Thyroid gland (tissue), 4 donors: ENCODE results near the gene C2CD2. TPM values are rescaled to one million over a fixed set of nuclear protein-coding genes. Genes with fewer than 3 reads are reported as not detected.

Source experiments
- DNase-seq, 2 donors: peaks; one replicate each; pipeline ENCODE4 v3.0.0-alpha.2; 2019
- H3K27ac ChIP-seq, 3 donors: fragments of 200-600 bp; sonication (generic); 1 replicate in 2 of 3; 2 replicates in 1 of 3; pipeline ENCODE4 v1.5.1; 2016 to 2019; ENCODE audit warnings: mild to moderate bottlenecking in 1 of 3, moderate library complexity in 1 of 3
- H3K27me3 ChIP-seq: fragments of 200-600 bp; sonication (generic); one replicate; pipeline ENCODE4 v1.5.1; 2019
- H3K36me3 ChIP-seq, 2 donors: fragments of 200-600 bp; sonication (generic); one replicate each; pipeline ENCODE4 v1.5.1; 2016 to 2019
- H3K4me1 ChIP-seq, 2 donors: fragments of 200-600 bp; sonication (generic); one replicate each; pipeline ENCODE4 v1.5.1; 2017 to 2019
- H3K4me3 ChIP-seq, 3 donors: fragments of 200-600 bp; sonication (generic); replicated peaks in 1 of 3; 1 replicate in 2 of 3; 2 replicates in 1 of 3; pipeline ENCODE4 v1.5.1; 2016; ENCODE audit warnings: mild to moderate bottlenecking in 1 of 3
- H3K9me3 ChIP-seq: fragments of 200-600 bp; sonication (generic); one replicate; pipeline ENCODE4 v1.5.1; 2017
- CTCF ChIP-seq, 6 experiments: fragments of 200-600 bp in 3 of 6; fragments of 450-650 bp in 3 of 6; sonication (generic) in 3 of 6; IDR thresholded peaks; one replicate each; pipeline ENCODE4 v1.5.1; 2016 to 2019; ENCODE audit warnings: antibody characterized with exemption in 6 of 6, mild to moderate bottlenecking in 2 of 6, inconsistent platforms in 1 of 6, moderate library complexity in 1 of 6
- POLR2A ChIP-seq, 2 donors: fragments of 450-650 bp; IDR thresholded peaks; one replicate each; pipeline ENCODE4 v1.6.1; 2017; ENCODE audit warnings: antibody characterized with exemption in 2 of 2, mild to moderate bottlenecking in 2 of 2, moderate library complexity in 1 of 2
- WGBS, 2 donors: methylation state at CpG; one replicate each; pipeline ENCODE4 v1.1.5; 2017; 5-methylcytosine and 5-hydroxymethylcytosine counted together
- intact Hi-C: fragments of 100-400 bp; cut with DNase I; formaldehyde crosslinking; loops from one replicate; pipeline ENCODE4 v1.15.1; 2023
- total RNA-seq, 4 donors: library from RNA; depleted of rRNA; stranded (reverse); fragments of >200 nt; gene quantifications; one replicate each; pipeline ENCODE4 v1.2.3, GENCODE V29; 2016

C2CD2 gene
- total RNA-seq, 4 donors from 2014 or later, result 12.7 to 22.7 (median 20.0) TPM

GRCh38 chr21:41908829-41909228 is 45.0 kb downstream of the C2CD2 start:
- Histone ChIP-seq H3K27ac (no peak overlapping the region), H3K9me3 (no peaks in the 10 kb centered on the region), H3K27me3 (no peaks in the 10 kb centered on the region), H3K4me3 (no peak overlapping the region), H3K4me1 (no peaks in the 10 kb centered on the region), H3K36me3 (peaks cover 0 to 15% of the 10 kb centered on the region in 2 donors)
- TF ChIP-seq POLR2A (IDR thresholded peaks at IDR 0.05) (no peak), CTCF (IDR thresholded peaks at IDR 0.05) (no peak)
- no peak for DNase-seq
- intact Hi-C loops, result no loop called here
- 81% methylated on average over 3 of the region's 3 CpGs for whole genome bisulfite sequencing, 2 donors

- Histone ChIP-seq H3K4me3 (no peak overlapping the region), H3K27me3 (no peaks in the 10 kb centered on the region), H3K27ac (no peak overlapping the region), H3K4me1 (no peaks in the 10 kb centered on the region), H3K9me3 (no peaks in the 10 kb centered on the region), H3K36me3 (peaks cover 0 to 15% of the 10 kb centered on the region in 2 donors)
- no peak for TF ChIP-seq CTCF (IDR thresholded peaks at IDR 0.05)
- no peak for TF ChIP-seq POLR2A (IDR thresholded peaks at IDR 0.05)
- intact Hi-C loops, result no loop called here
- WGBS, 2 donors, result 90 to 91% methylated on average over 36 of the region's 36 CpGs
- DNase-seq, result no peak
These were observed 46.1 kb downstream of the C2CD2 start for GRCh38 chr21:41907496-41908258.

GRCh38 chr21:41906770-41907169 is 47.0 kb downstream of the C2CD2 start:
- peaks cover 0 to 15% of the 10 kb centered on the region in 2 donors for H3K36me3 ChIP-seq
- H3K9me3 ChIP-seq, result no peaks in the 10 kb centered on the region
- DNase-seq, result no peak
- H3K27ac ChIP-seq, result no peak overlapping the region
- WGBS, 2 donors, result 92 to 96% methylated on average over 14 of the region's 14 CpGs
- no peak overlapping the region for H3K4me3 ChIP-seq
- intact Hi-C loops, result no loop called here
- H3K27me3 ChIP-seq, result no peaks in the 10 kb centered on the region
- no peaks in the 10 kb centered on the region for H3K4me1 ChIP-seq
- no peak for TF ChIP-seq POLR2A (IDR thresholded peaks at IDR 0.05)
- no peak for TF ChIP-seq CTCF (IDR thresholded peaks at IDR 0.05)

- no peaks in the 10 kb centered on the region for H3K27me3 ChIP-seq
- no peak for TF ChIP-seq CTCF (IDR thresholded peaks at IDR 0.05)
- no peak for TF ChIP-seq POLR2A (IDR thresholded peaks at IDR 0.05)
- no peaks in the 10 kb centered on the region for H3K4me1 ChIP-seq
- no peak for DNase-seq
- peaks cover 0 to 23% of the 10 kb centered on the region in 2 donors for H3K36me3 ChIP-seq
- H3K9me3 ChIP-seq, result no peaks in the 10 kb centered on the region
- no peak overlapping the region for H3K4me3 ChIP-seq
- H3K27ac ChIP-seq, result no peak overlapping the region
- WGBS, 2 donors, result 85 to 86% methylated on average over 23 of the region's 23 CpGs
- intact Hi-C loops, result no loop called here
These were observed 50.1 kb downstream of the C2CD2 start for GRCh38 chr21:41903559-41904351.

- Histone ChIP-seq H3K27me3 (no peaks in the 10 kb centered on the region), H3K9me3 (no peaks in the 10 kb centered on the region), H3K27ac (no peak overlapping the region), H3K36me3 (peaks cover 0 to 22% of the 10 kb centered on the region in 2 donors), H3K4me1 (no peaks in the 10 kb centered on the region), H3K4me3 (no peak overlapping the region)
- WGBS, 2 donors, result 97% methylated on average over 8 of the region's 8 CpGs
- no peak for DNase-seq
- TF ChIP-seq CTCF (IDR thresholded peaks at IDR 0.05), result no peak
- TF ChIP-seq POLR2A (IDR thresholded peaks at IDR 0.05), result no peak
- intact Hi-C loops, result no loop called here
These were observed 50.9 kb downstream of the C2CD2 start for GRCh38 chr21:41902946-41903345.
